ENCODE results near the gene FCHSD2.

- TF ChIP-seq POLR2AphosphoS5 (IDR thresholded peaks at IDR 0.05) (no peak), CTCF (IDR thresholded peaks at IDR 0.05) (no peak)
These were observed 11.9 kb downstream of the FCHSD2 start for GRCh38 chr11:73130181-73130580.

Measured in upper lobe of left lung (tissue), 4 donors.